ENCODE results near the gene PTPRC.

PTPRC gene

DNA sequence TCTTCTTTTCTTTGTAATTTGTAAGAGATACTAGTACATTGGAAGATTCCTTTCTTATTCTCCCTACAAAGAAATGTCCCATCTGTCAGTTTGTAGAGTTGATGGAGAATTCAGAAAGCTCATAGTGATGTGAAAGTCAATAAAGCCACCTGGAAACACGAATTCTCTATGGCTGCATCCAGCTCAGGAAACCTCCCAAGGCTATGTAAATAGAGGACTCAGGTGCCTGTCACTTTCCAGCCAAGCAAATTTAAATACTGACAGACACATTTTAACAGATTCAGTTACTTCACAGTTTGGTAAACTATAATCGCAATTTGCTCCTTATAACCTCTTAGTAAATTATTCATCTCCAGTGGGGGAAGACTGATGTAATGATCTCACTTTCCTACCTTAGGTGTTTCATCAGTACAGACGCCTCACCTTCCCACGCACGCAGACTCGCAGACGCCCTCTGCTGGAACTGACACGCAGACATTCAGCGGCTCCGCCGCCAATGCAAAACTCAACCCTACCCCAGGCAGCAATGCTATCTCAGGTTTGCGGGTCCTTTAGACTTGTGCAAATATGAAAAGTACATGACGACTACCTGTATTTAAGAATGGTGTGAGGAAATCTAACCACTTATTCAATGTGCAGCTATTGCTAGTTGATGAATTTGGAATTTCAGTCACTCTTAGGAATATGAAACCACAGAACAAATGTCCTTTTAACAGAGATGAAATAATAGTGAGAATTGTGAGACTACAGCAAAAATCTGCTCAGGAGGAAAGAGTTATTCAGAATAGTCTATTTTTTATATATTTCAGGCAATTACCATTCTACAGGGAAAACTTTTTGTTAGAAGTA is 60.6 kb downstream of the PTPRC start:
- DNase-seq (ENCODE audit: low spot score) (peak; percentile 37), FAIRE-seq (no peak)

DNA sequence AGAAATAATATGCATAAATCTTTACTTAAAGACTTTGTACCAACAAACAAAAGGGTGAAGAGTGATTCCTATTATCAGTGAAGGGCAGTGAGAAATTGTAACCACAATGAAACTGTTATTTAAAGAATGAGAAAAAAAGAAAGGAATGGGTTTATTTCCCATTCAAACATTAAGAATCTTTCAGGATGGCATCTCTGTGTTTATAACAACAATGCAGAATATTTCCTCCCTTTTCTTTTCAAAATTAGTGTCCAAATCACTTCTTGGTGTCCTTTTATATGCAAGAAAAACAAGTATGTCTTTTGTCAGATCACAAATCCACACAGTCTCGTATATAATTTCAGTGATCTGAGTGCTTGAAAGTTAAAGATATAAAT is 61.2 kb downstream of the PTPRC start:
- DNase-seq (ENCODE audit: low spot score) (no peak), FAIRE-seq (no peak)

DNA sequence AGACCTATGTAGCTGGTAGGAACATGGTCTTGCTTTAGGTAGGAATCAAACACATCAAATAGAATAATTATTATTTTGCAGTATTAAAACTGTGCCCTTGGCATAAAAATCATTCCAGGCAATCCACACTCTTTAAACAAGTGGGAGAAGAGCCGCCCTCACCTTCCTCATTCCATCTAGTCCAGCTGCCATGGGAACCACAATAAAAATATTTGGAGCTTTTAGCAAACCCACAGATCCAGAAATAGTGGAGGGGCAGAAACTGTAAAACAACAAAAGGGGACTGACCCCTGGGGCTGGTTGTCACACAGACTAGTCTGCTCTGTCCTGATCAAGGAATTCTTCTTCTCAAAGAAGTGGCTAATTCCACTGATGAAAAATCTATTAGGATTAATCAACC is 61.6 kb downstream of the PTPRC start:
- DNase-seq (ENCODE audit: low spot score) (no peak), FAIRE-seq (no peak)

DNA sequence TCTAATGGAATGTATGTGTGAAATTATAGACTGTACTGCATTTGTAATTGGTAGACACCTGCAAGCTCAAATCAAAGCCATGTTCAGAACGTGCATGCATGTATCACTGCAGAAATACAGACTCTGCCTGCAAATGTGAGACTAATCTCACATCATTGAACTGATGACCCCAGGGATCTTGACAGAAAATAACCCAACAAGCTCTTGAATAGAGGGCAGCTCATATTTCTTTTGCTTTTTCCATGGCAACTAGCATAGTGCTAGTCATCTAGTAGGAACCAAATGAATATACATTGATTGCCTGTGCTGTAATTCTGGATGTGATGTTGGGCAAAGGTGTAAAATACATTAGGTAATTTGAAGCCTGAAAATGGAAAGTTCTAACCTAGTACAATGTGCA is 62.4 kb downstream of the PTPRC start:
- DNase-seq (ENCODE audit: low spot score) (no peak), FAIRE-seq (no peak)

GRCh38 chr1:198701766-198702539 is 63.1 kb downstream of the PTPRC start:
- FAIRE-seq = no peak
- no peak for DNase-seq (ENCODE audit: low spot score)

GRCh38 chr1:198708761-198709525 is 70.1 kb downstream of the PTPRC start:
- FAIRE-seq (no peak), DNase-seq (ENCODE audit: low spot score) (no peak)

DNA sequence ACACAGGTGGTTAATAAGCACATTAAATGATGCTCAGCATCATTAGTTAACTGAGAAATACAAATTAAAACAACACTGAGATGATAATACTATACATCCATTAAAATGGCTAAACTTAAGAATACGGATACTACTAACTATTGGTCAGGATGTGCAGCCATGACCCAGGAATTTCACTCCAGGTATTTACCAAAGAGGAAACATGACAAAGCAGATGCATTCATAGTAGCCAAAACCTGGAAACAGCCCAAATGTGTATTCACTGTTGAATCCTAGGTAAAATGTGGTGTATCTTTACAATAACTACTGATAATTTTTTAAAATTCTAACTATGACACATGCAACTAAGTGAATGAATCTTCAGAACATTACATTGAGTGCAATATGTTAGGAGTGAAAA is 73.0 kb downstream of the PTPRC start:
- no peak for DNase-seq (ENCODE audit: low spot score)
- no peak for FAIRE-seq

DNA sequence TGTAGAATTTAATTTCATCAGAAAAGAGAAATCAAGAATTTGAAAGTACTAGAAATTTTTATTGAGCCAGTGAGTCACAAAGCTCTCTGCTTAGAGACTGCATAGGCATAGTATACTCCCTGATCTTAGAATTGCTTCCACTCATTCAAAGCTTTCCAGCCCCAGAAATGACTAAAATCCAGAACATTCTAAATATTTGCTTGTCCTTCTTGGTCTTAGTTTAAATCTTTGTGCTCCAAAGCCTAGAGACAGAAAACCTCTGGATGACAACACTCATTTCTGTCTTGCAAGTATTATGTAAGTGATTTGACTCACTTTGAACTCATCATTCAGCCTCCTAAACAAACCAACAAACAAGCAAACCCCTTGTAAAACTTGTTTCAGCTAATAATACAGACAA is 74.2 kb downstream of the PTPRC start:
- FAIRE-seq (no peak), DNase-seq (ENCODE audit: low spot score) (no peak)

DNA sequence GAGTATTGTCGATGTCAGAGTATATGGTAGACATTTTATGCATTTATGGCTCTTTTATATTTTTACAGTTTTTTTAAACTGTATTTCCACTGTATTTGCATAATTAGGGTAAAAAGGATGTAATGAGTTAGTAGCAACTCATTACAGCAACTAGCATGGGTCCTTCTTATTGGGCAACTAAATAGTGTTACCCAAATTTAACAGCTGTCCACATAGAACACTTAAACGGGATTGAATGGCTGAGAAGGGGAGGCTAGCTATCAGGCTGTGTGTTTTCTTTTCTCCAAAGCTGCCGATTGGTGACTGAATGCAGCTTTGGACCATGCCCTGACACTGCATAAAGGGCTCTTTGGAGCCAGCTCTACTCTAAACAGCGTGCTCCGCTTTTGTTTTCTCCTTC is 75.4 kb downstream of the PTPRC start:
- DNase-seq (ENCODE audit: low spot score) = no peak
- FAIRE-seq = no peak

DNA sequence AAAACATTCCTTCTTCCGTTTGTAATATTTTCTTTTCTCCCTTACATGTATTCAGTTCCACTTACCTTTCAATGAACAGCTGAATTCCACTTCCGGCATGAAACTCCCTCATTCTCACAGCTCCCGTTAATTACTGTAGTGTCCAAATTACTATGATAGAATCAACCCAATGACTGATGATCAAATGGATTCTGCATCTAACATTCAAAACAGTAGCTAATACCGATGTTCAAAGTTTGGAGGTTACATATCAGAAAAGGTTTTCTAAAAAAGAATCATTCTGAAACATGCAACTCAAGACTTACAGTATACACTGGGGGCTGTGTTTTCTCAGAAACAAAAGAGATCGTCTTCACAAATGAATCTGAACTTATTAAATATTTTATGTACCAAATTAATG is 77.2 kb downstream of the PTPRC start:
- no peak for FAIRE-seq
- DNase-seq (ENCODE audit: low spot score) = no peak

DNA sequence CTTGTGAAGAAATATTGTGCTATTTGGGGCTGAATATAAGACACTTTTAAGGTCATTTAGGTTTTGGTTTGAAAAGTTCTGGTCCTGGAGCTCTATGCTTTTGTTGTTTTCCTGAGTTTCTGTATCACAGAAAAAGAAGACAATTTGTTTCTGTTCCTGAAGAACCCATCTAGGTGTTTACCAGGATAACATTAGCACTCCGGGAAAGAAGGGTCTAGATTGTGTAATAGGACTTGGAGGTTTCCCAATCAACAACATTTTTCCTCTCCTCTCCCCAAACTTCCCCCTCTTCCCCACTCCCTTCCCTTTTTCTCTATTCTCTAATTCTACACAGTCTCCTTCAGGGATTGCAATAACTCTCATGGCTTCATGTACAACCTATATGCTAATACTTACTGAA is 78.7 kb downstream of the PTPRC start:
- no peak for DNase-seq (ENCODE audit: low spot score)

DNA sequence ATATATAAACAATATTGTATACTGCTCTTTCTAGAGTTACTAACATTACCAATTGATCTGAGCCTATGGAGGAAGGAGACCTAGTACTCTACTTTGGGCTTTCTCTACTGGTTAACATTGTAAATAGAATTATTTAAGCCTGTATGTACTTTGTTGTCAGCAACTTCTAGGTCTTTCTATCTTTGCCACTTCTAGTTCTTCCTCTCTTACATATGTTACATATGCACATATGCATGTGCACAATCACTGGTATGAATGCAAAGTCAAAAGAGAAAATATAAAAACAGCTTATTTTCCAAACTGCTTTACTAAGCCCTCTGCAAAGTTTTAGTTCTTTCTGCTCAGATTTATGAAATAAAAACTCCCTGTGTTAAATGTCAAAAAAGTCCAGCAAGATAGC is 84.3 kb downstream of the PTPRC start:
- DNase-seq (ENCODE audit: low spot score) = no peak
- no peak for FAIRE-seq

More for the DNA sequence above, 78.7 kb downstream of the PTPRC start:
- FAIRE-seq = no peak

- DNase-seq (ENCODE audit: low spot score) (no peak), FAIRE-seq (no peak)
These were observed 86.2 kb downstream of the PTPRC start for GRCh38 chr1:198725090-198725489.

DNA sequence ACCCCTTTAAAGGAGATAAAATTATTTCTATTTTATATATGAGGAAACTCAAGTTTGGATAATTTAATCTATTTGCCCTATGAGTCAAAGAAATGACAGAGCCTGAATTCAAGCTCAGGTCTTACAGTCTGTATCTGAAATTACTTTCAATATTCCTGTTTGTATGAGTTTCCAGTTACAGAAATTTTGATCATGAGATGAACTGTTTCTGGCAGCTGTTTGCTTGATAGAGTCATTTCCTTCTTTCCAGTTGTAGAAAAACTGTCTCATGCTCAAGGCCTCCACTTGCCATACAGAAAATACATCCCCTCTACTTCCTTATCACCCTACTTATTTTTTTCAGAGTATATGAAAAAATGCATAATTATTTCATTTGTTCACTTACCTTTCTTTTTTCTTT is 87.6 kb downstream of the PTPRC start:
- no peak for FAIRE-seq
- no peak for DNase-seq (ENCODE audit: low spot score)

- FAIRE-seq (no peak), DNase-seq (ENCODE audit: low spot score) (no peak)
These were observed 90.5 kb downstream of the PTPRC start for GRCh38 chr1:198729195-198729863.

DNA sequence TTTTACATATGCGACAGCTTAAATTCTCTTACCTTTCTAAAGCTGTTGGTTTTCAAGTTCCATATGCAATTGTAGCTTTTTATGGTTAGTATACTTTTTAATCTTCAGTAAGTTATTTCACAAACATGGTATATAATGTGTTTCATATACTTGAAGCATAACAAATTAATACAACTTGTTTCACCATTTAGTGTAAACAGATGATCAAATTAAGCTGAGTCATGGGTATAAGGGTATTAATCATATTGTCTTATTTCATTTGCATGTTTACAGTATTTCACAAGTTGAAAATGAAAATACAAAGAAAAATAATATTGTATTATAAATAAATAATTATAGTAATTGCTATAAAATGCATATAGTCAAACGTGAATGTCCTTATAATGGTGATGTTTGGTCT is 92.1 kb downstream of the PTPRC start:
- FAIRE-seq = no peak
- DNase-seq (ENCODE audit: low spot score) = no peak

GRCh38 chr1:198734323-198735008 is 95.6 kb downstream of the PTPRC start:
- DNase-seq (ENCODE audit: low spot score) (no peak), FAIRE-seq (no peak)

DNA sequence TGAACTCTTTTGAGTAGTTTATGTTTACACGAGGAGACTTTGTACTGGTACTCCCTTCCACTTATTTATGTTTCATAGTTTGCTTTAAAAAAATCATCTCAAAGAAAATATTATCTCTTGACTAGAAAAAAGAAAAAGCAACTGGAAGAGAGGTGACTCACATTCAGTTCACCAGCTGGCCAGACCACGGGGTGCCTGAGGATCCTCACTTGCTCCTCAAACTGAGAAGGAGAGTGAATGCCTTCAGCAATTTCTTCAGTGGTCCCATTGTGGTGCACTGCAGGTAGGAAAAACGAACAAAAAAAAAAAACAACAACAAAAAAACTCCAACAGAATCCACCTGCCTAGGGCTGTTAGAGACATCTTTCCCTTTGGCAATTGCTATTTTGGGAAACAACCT is 102.9 kb downstream of the PTPRC start:
- FAIRE-seq (no peak), DNase-seq (ENCODE audit: low spot score) (no peak)

DNA sequence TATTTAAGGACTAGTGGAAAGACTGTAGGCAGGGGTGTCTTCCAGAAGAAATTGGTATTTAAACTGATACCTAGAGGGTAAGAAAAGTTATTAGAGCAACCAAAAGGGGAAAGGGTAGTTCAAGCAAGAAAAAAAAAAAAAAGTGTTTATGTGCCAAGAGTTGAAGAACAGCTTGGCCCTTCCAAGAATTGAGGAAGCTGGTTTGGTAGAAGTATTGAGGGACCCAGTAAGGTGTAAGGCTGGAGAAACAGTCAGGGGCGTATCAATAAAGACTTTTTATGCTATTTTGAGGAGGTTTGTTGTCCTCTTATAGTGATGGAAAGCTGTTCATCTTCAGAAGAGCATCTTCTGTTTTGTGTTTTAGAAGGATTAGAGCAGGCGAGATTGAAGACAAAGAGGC is 108.3 kb downstream of the PTPRC start:
- DNase-seq (ENCODE audit: low spot score) = no peak
- no peak for FAIRE-seq

GRCh38 chr1:198749279-198749678 is 110.4 kb downstream of the PTPRC start:
- no peak for DNase-seq (ENCODE audit: low spot score)

GRCh38 chr1:198750081-198750480 is 111.2 kb downstream of the PTPRC start:
- no peak for FAIRE-seq
- no peak for DNase-seq (ENCODE audit: low spot score)

More at GRCh38 chr1:198749279-198749678, 110.4 kb downstream of the PTPRC start:
- FAIRE-seq = peak; percentile 52
